H1 (cell line): ENCODE results near the gene STEAP1. TPM values are rescaled to one million over a fixed set of nuclear protein-coding genes. Genes with fewer than 3 reads are reported as not detected.
"Not testable (repeated sequence)": the region's sequence is repeated elsewhere in the genome, so short reads cannot be mapped to it uniquely, and the experiment has no call there.

ENCODE experiments used
- CTCF ChIA-PET: fragments of 300-600 bp; sonication (Branson Sonifier 250); formaldehyde crosslinking; loops from one replicate; lab custom pipeline; 2021; ENCODE audit not compliant: partially characterized antibody; lab: Charles Lee
- POLR2A ChIA-PET: fragments of 300-600 bp; sonication (Branson Sonifier 250); formaldehyde crosslinking; loops from one replicate; lab custom pipeline; 2021; ENCODE audit warnings: inconsistent platforms; ENCODE audit not compliant: partially characterized antibody; lab: Charles Lee
- DNase-seq, 2 experiments: peaks; one replicate each; pipeline versions ENCODE4 v3.0.0 to v3.0.0-alpha.2; 2010 to 2022; ENCODE audit warnings: low spot score in 2 of 2, low read depth in 1 of 2, mixed read lengths in 1 of 2
- FAIRE-seq: peaks from 2 replicates; lab custom pipeline; 2011; peaks lifted over from hg19 to GRCh38; lab: Jason Lieb, UNC
- H2AFZ ChIP-seq: 2 replicates; pipeline ENCODE4 v1.8.1; 2012; ENCODE audit warnings: low read length, inconsistent platforms
- H2AK5ac ChIP-seq: 2 replicates; pipeline ENCODE4 v1.6.1; 2013; ENCODE audit warnings: low read depth, low read length
- H2BK120ac ChIP-seq: replicated peaks from 2 replicates; pipeline ENCODE3; 2013; ENCODE audit warnings: low read depth, low read length, inconsistent platforms
- H2BK12ac ChIP-seq: 2 replicates; pipeline ENCODE4 v1.6.1; 2013; ENCODE audit warnings: low read depth, low read length
- H2BK15ac ChIP-seq: 2 replicates; pipeline ENCODE4 v1.6.1; 2013; ENCODE audit warnings: low read length
- H2BK20ac ChIP-seq: 2 replicates; pipeline ENCODE4 v1.6.1; 2013; ENCODE audit warnings: low read length
- H2BK5ac ChIP-seq: 2 replicates; pipeline ENCODE4 v1.6.1; 2013; ENCODE audit warnings: low read depth, low read length
- H3K14ac ChIP-seq: 2 replicates; pipeline ENCODE4 v1.6.1; 2013; ENCODE audit warnings: inconsistent platforms; ENCODE audit not compliant: insufficient read length
- H3K18ac ChIP-seq: 2 replicates; pipeline ENCODE4 v1.6.1; 2013; ENCODE audit warnings: low read length; ENCODE audit errors: extremely low read depth
- H3K23ac ChIP-seq: 2 replicates; pipeline ENCODE4 v1.6.1; 2013; ENCODE audit warnings: inconsistent platforms; ENCODE audit not compliant: insufficient read length
- H3K23me2 ChIP-seq: 2 replicates; pipeline ENCODE4 v1.6.1; 2013; ENCODE audit warnings: low read depth, low read length
- H3K27ac ChIP-seq: 2 replicates; pipeline ENCODE4 v1.6.1; 2011; ENCODE audit warnings: low read depth, low read length, inconsistent platforms
- H3K27me3 ChIP-seq, 4 experiments: replicated peaks in 1 of 4; 1 replicate in 1 of 4; 2 replicates in 3 of 4; pipeline versions ENCODE4 v1.6.1 to v1.8.1; 2011 to 2013; ENCODE audit warnings: low read length in 3 of 4, mild to moderate bottlenecking in 3 of 4, inconsistent platforms in 2 of 4, mixed read lengths in 2 of 4, moderate library complexity in 1 of 4; ENCODE audit not compliant: control insufficient read depth in 3 of 4, insufficient read depth in 3 of 4; ENCODE audit errors: extremely low read depth in 1 of 4
- H3K36me3 ChIP-seq, 4 experiments: 2 replicates each; pipeline versions ENCODE4 v1.6.1 to v1.8.1; 2011 to 2013; ENCODE audit warnings: mild to moderate bottlenecking in 4 of 4, low read length in 3 of 4, moderate library complexity in 2 of 4, control low read depth in 1 of 4, inconsistent platforms in 1 of 4; ENCODE audit not compliant: insufficient read depth in 4 of 4, control insufficient read depth in 2 of 4
- H3K4ac ChIP-seq: replicated peaks from 2 replicates; pipeline ENCODE3; 2013; ENCODE audit warnings: low read length, low read depth, mixed read lengths, inconsistent platforms; ENCODE audit not compliant: insufficient read length
- H3K4me1 ChIP-seq, 4 experiments: replicated peaks in 1 of 4; 1 replicate in 1 of 4; 2 replicates in 3 of 4; pipeline versions ENCODE4 v1.6.1 to v1.8.1; 2011 to 2013; ENCODE audit warnings: low read length in 3 of 4, inconsistent platforms in 2 of 4, mixed read lengths in 1 of 4; ENCODE audit not compliant: insufficient read depth in 4 of 4, control insufficient read depth in 3 of 4
- H3K4me2 ChIP-seq, 2 experiments: 2 replicates each; pipeline versions ENCODE4 v1.6.1 to v1.8.1; 2011 to 2013; ENCODE audit warnings: low read depth in 2 of 2, low read length in 2 of 2, control low read depth in 1 of 2, inconsistent platforms in 1 of 2, mild to moderate bottlenecking in 1 of 2; ENCODE audit not compliant: insufficient read depth in 1 of 2
- H3K4me3 ChIP-seq, 4 experiments: fragments of 200-600, 300-600 bp in 1 of 4; sonication (generic), shearing (Covaris generic), sonication (Bioruptor Twin) in 1 of 4; 2 replicates each; pipeline versions ENCODE4 v1.5.1 to v1.8.1; 2011 to 2016; ENCODE audit warnings: low read length in 4 of 4, low read depth in 3 of 4, control low read depth in 2 of 4, inconsistent platforms in 2 of 4, mild to moderate bottlenecking in 2 of 4, mixed read lengths in 1 of 4, moderate library complexity in 1 of 4; ENCODE audit not compliant: insufficient read depth in 2 of 4; ENCODE audit errors: extremely low read depth in 1 of 4
- H3K56ac ChIP-seq: replicated peaks from 2 replicates; pipeline ENCODE3; 2013; ENCODE audit warnings: low read depth, mild to moderate bottlenecking, mixed read lengths, low read length, inconsistent platforms; ENCODE audit not compliant: insufficient read length
- H3K79me1 ChIP-seq: 2 replicates; pipeline ENCODE4 v1.6.1; 2013; ENCODE audit warnings: low read depth, low read length, control low read depth
- H3K79me2 ChIP-seq, 2 experiments: 2 replicates each; pipeline versions ENCODE4 v1.6.1 to v1.8.1; 2012 to 2013; ENCODE audit warnings: low read length in 2 of 2, mild to moderate bottlenecking in 2 of 2, inconsistent platforms in 1 of 2; ENCODE audit not compliant: insufficient read depth in 2 of 2, control insufficient read depth in 1 of 2
- H3K9ac ChIP-seq, 4 experiments: replicated peaks in 1 of 4; 1 replicate in 1 of 4; 2 replicates in 3 of 4; pipeline versions ENCODE4 v1.6.1 to v1.8.1; 2011 to 2013; ENCODE audit warnings: low read depth in 3 of 4, low read length in 3 of 4, control low read depth in 2 of 4, mild to moderate bottlenecking in 2 of 4, moderate library complexity in 2 of 4, inconsistent platforms in 1 of 4; ENCODE audit errors: extremely low read depth in 1 of 4
- H3K9me3 ChIP-seq, 2 experiments: 2 replicates each; pipeline versions ENCODE4 v1.6.1 to v1.8.1; 2012 to 2013; ENCODE audit warnings: mild to moderate bottlenecking in 2 of 2, moderate library complexity in 2 of 2, control low read depth in 1 of 2, inconsistent platforms in 1 of 2, low read depth in 1 of 2, low read length in 1 of 2, mixed read lengths in 1 of 2; ENCODE audit not compliant: insufficient read depth in 2 of 2
- H4K20me1 ChIP-seq, 2 experiments: replicated peaks in 1 of 2; 2 replicates each; pipeline versions ENCODE3 to v1.8.1; 2011 to 2013; ENCODE audit warnings: inconsistent platforms in 2 of 2, low read length in 2 of 2, mild to moderate bottlenecking in 1 of 2; ENCODE audit not compliant: insufficient read depth in 2 of 2, control insufficient read depth in 1 of 2
- H4K5ac ChIP-seq: 2 replicates; pipeline ENCODE4 v1.6.1; 2013; ENCODE audit warnings: low read length, low read depth, mixed read lengths, inconsistent platforms; ENCODE audit not compliant: insufficient read length
- H4K8ac ChIP-seq: 2 replicates; pipeline ENCODE4 v1.8.0; 2013; ENCODE audit warnings: mild to moderate bottlenecking, moderate library complexity, low read length, inconsistent platforms; ENCODE audit not compliant: insufficient read depth; ENCODE audit errors: extremely low read depth
- H4K91ac ChIP-seq: replicated peaks from 2 replicates; pipeline ENCODE3; 2013; ENCODE audit warnings: low read length, mixed read lengths, inconsistent platforms; ENCODE audit not compliant: insufficient read length
- WGBS, 2 experiments: shearing (Covaris generic) in 1 of 2; methylation state at CpG; one replicate each; pipeline versions ENCODE4 v1.1.6 to v1.1.7; 2013 to 2015; ENCODE audit warnings: low lambda C conversion rate in 2 of 2, mixed read lengths in 2 of 2, inconsistent platforms in 1 of 2, low coverage in 1 of 2, missing lambda C conversion rate in 1 of 2; ENCODE audit not compliant: insufficient replicate concordance in 2 of 2, insufficient coverage in 1 of 2, insufficient read length in 1 of 2; ENCODE audit errors: extremely low coverage in 1 of 2, missing lambda C conversion rate in 1 of 2; 5-methylcytosine and 5-hydroxymethylcytosine counted together
- polyA plus RNA-seq, 7 experiments: library from polyadenylated mRNA; depleted of rRNA in 3 of 7; stranded (reverse) in 5 of 7; unstranded in 2 of 7; fragments of >200 nt in 5 of 7; fragments of 200-250 nt in 2 of 7; gene quantifications; 1 replicate in 5 of 7; 2 replicates in 1 of 7; 4 replicates in 1 of 7; pipeline versions ENCODE4 v1.2.1 to v1.2.3, GENCODE V29; 2011 to 2013; ENCODE audit warnings: missing spikeins in 2 of 7, mixed read lengths in 2 of 7
- total RNA-seq: library from RNA; stranded (reverse); fragmentation: NEBNext Ultra II Directional; extraction: Animal tissue kit (Norgen Biotek cat#: 25700); gene quantifications from 2 replicates; pipeline ENCODE4 v1.2.1, GENCODE V29; 2021

STEAP1 gene
- total and polyA plus RNA-seq, 2 of the 8 experiments (the other 6 are each of a cell fraction or from before 2014, with no cell fraction given): 9.2 to 9.5 TPM

DNA sequence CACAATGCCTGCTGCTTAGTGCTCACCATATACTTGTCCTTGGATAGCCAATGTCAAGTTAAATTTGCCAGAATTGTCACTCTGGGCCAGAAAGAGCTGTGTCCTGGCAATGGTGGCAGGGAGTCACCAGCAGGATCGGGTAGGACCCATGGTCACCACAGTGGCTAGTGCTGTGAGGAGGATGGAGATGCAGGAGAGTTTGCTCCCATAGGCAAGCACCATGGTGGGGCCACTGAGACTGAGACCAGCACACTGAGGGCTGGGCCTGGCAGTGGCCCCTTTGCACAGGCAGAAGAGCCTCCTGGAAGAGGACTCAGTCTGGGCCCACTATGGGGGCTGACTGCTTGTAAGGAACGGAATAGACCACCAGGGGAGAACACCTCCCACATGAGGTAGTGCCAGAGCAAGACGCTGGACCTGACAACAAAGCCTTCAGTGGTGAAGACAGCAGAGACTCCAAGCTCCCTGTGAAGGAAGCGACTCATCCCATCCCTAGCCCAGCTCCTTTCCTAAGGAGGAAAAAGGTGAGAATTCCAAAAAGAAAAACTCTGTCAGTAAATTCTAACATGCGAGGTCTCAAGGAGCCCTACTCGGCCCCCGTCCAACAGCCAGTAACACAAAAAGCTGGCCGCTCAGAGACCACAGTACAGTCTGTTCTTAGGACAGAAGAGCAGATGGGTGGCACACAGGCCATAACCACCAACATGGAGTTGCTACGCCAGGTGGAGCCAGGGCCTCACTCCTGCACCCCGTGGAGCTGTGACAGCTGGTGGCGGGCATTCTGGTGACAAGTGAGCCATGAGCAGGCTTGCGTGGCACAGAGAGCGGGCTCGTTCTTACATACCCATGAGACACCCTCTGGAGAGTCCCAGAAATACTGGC is 6.9 kb upstream of the STEAP1 start:
- H3K4ac ChIP-seq, H3K56ac ChIP-seq, H3K14ac ChIP-seq, H3K23me2 ChIP-seq, FAIRE-seq, H4K5ac ChIP-seq, H3K27me3 ChIP-seq, H3K79me1 ChIP-seq, DNase-seq, H3K4me1 ChIP-seq, H3K4me2 ChIP-seq, POLR2A ChIA-PET, H2BK12ac ChIP-seq, CTCF ChIA-PET, H3K79me2 ChIP-seq, H2BK120ac ChIP-seq, H4K91ac ChIP-seq, H2AFZ ChIP-seq, H3K27ac ChIP-seq, H2AK5ac ChIP-seq, H3K36me3 ChIP-seq, H3K4me3 ChIP-seq, H3K23ac ChIP-seq, H3K9ac ChIP-seq, H3K9me3 ChIP-seq, H4K20me1 ChIP-seq, H3K18ac ChIP-seq, H2BK15ac ChIP-seq, H2BK20ac ChIP-seq, H2BK5ac ChIP-seq, H4K8ac ChIP-seq: not testable (repeated sequence)
- WGBS, 2 experiments: 91% methylated on average over 14 of the region's 14 CpGs; no CpG with 5 or more reads in 1 of the 2 experiments
